Measurements from ENCODE around the gene SMAD4.

DNA sequence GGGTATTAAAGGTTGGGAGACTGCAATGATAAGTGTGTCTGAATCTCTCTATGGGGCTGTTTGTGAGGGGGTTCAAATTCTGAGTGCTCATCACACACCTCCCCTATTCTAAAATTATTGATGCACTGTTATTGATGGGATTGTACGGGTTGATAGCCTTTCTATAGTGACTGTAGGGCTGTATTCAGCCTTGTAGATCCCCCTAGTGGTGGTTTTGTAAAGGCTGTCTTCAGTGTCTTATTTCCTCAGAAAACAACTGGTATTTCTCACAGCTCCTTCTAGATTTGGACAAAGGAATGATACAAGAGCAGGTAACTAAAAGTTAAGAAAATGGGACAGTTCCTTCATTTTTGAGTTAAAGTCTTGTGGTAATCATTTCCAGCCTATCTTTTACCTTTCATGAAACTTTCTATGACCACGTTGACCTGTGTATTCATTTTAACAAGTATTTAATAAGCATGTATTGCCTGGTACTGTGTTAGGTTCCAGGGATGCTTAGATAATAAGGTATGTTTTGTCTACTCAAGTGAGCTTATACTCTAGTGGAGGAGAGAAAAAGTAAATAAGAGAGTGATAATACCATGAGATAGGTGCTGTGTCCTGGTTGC, 21.2 kb downstream of the SMAD4 start:
- no peak for TF ChIP-seq YY1 (IDR thresholded peaks at IDR 0.05; ENCODE audit: insufficient read depth, insufficient replicate concordance, low read depth, low read length)
- no peak for TF ChIP-seq ZNF558 (CRISPR knock-in tag; IDR thresholded peaks at IDR 0.05; ENCODE audit: borderline replicate concordance)
